ENCODE measurements around the gene ORAI3.
"Not testable (repeated sequence)": the region's sequence is repeated elsewhere in the genome, so short reads cannot be mapped to it uniquely, and the experiment has no call there.

Gene ORAI3

DNA sequence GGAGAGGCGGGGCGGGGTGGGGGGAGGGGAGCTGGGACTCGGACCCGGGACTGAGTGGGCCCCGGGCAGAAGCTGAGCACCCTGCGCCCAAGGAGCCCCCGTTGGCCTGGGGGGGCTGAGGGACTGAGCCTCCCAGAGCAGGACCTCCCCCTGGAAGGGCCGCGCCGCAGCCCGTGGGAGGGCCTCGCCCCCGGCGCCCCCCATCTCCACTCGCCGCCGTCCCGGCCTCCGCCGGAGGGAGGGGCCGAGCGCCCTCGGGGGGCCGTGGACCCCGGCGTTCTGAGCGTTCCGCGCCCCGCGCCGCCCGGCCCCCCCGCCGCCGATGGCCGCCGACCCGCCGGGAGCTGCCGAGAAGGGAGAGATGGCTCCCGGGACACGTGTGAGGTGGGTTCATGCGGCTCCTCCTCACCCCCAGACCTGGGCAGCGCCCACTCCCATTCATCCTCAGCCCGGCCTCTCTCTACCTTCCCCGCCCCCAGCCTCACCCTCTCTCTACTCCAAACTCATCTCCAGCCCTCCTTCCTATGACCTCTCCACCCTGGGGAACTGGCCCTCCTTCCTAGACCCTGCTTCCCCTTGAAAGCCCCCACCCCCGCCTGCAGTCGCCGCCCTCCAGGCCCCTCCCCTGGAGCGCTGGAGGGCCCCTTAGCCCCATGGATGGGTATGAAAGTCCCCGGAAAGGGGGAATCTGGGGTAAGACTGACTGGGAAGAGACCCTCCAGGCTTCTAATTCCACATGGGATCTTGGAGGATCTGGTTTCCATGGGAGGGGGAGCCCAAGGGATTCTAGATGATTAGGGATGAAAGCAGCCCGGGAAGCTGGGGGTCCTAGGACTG lies 24.6 kb upstream of the ORAI3 start:
- DNase-seq (ENCODE audit: low spot score) = no peak

DNA sequence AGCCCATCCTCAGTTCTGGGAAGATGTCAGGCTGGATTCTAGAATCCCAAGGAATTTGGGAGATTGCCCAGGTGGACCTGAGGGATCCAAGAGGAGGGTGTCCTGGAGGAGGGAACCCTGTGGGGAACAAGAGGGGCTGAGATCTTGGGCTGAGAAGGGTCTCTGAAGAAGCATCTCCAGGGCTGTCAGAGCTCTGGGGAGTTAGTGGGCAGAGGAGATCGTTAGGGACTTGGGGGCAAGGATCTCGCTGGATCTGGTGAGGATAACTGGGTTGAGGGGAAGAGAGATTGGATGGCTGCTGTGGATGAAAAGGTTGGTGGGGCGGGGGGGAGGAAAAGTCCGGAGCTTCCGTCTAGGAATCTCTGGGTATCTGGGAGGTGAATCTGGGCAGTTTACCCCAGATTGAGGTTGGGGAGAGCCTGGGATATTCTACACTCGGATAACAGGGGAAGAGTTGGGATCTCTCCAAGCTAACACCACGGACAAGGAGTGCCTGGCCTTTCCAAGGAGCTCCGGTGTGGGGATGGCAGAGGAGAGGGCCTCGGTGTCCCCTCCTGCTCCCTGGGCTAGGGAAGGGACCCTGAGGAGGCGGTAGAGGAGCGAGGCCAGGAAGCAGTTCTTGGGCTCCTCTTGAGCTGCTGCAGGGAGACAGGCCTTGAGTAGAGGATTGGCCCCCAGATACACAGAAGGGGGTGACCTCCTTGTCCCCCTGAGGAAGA lies 23.8 kb upstream of the ORAI3 start:
- DNase-seq (ENCODE audit: low spot score) = no peak

DNA sequence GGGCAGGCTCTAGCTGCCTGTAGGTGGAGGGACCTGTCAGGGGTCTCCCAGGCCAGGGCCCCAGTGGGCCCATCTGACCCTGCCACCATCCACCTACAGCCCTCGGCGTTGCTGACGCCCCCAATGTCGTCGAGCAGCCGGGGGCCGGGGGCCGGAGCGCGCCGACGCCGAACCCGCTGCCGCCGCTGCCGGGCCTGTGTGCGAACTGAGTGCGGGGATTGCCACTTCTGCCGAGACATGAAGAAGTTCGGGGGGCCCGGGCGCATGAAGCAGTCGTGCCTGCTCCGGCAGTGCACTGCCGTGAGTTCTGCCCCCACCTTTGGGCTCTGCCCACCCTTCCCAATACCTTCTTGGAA lies 23.3 kb upstream of the ORAI3 start:
- DNase-seq (ENCODE audit: low spot score) = no peak

GRCh38 chr16:30925995-30926811 lies 22.7 kb upstream of the ORAI3 start:
- DNase-seq (ENCODE audit: low spot score) = no peak

GRCh38 chr16:30926937-30927788 lies 21.7 kb upstream of the ORAI3 start:
- no peak for DNase-seq (ENCODE audit: low spot score)

- DNase-seq (ENCODE audit: low spot score) = no peak
Measured at GRCh38 chr16:30927789-30928378, 21.0 kb upstream of the ORAI3 start.

DNA sequence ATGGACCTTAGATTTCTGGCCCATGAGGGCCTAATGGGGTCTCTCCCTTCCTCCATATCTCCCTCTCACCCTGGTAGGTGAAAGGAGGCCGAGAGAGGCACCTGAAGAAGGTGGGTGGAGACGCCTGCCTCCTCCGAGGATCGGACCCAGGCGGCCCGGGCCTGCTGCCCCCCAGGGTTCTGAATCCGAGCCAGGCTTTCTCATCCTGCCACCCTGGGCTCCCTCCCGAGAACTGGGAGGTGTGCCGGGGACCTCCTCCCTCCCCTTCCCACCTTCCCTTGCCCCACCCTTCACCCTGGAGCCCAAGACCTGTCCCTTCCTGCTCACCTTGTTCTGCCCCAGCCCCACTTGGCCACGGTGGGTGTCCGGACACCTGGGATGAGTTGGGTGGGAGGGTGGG lies 20.5 kb upstream of the ORAI3 start:
- DNase-seq (ENCODE audit: low spot score) = no peak

GRCh38 chr16:30929167-30929566 lies 19.7 kb upstream of the ORAI3 start:
- no peak for DNase-seq (ENCODE audit: low spot score)

DNA sequence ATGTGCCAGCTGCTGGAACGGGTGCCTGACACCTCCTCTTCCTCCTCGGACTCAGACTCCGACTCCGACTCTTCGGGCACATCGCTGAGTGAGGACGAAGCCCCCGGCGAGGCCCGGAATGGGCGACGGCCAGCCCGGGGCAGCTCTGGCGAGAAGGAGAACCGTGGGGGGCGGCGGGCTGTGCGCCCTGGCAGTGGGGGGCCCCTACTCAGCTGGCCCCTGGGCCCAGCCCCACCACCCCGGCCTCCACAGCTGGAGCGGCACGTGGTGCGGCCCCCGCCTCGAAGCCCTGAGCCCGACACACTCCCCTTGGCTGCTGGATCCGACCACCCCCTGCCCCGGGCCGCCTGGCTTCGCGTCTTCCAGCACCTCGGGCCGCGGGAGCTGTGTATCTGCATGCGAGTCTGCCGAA lies 18.7 kb upstream of the ORAI3 start:
- DNase-seq (ENCODE audit: low spot score) = no peak

DNA sequence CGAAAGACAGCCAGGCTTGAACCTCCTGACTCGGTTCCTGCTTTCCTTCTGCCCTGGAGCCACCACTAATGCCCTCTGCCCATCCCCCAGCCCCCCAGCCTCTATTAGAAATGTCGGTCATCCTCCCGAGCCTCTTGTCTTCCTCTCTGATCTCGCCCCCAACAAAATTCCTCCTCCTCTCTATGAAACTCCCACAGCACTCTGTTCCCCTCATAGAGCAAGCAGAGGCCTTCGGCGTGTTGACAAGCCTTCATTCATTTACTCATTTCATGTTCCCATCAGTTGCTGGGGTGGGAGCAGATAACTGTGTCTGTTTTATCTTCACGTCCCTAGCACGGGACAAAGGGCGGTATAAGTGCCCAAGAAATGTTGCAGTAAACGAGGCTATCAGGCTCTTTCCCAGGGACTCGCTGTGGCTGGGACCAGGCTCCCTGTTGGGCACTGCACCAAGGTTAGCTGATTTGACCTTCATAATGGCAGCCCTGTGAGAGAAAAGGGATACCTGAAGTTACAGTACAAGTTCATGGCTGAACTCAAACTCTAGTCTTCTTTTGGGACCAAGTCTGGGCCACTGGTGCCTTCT lies 17.7 kb upstream of the ORAI3 start:
- no peak for DNase-seq (ENCODE audit: low spot score)

DNA sequence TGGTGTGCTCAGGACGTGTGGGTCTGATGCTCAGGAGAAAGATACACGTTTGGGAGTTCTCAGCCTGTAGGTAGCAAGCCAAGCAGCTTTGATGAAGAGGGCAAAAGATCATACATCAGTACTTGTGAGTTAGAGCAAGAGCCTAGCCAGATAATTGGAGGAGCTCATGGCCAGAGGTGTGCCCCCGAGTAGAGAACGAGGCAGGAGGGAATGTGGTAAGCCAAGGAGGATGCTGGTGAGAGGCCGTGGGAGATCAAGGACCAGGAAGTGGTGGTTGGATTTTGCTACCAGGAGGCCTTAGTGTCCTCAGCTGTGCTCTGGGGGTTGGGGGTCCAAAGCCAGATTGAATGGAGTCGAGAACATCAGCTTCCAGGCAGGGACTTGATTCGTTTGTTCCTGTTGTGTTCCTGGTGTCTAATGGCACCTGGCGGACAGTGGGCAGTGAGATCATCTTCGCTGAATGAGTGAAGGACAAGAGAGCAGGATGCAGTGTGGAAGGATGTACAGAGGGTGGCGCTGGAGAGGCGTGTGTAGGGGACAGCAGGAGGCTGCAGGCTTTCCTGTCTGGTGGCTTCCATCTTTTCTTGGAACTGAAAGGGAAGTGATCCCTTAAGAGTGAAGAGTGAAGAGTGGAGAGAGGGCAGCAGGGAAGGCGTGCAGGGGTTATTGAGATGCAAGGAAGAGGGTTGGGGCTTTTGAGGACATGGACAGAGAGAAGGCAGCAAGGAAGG lies 13.9 kb upstream of the ORAI3 start:
- no peak for DNase-seq (ENCODE audit: low spot score)

DNA sequence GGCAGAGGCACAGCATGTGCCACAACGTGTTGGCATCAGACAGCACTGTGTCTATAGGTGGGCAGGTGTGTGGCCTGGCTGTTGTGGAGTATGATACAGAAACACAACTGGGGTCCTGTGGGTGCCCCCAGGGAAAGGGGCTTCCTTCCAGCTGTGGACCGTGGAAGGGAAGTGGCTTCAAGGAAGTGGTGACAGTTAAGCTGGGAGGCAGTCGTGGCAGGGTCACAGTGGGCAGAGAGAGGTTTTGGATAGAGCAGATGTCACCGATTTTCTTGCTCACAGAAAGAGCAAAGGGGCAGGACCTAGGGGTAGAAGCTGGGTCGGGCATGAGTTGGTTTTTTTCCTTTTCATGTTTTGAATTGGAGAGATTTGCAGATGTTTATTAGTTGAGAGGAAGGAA lies 11.2 kb upstream of the ORAI3 start:
- no peak for DNase-seq (ENCODE audit: low spot score)

GRCh38 chr16:30939571-30939970 lies 9.3 kb upstream of the ORAI3 start:
- not testable (repeated sequence) for DNase-seq (ENCODE audit: low spot score)

DNA sequence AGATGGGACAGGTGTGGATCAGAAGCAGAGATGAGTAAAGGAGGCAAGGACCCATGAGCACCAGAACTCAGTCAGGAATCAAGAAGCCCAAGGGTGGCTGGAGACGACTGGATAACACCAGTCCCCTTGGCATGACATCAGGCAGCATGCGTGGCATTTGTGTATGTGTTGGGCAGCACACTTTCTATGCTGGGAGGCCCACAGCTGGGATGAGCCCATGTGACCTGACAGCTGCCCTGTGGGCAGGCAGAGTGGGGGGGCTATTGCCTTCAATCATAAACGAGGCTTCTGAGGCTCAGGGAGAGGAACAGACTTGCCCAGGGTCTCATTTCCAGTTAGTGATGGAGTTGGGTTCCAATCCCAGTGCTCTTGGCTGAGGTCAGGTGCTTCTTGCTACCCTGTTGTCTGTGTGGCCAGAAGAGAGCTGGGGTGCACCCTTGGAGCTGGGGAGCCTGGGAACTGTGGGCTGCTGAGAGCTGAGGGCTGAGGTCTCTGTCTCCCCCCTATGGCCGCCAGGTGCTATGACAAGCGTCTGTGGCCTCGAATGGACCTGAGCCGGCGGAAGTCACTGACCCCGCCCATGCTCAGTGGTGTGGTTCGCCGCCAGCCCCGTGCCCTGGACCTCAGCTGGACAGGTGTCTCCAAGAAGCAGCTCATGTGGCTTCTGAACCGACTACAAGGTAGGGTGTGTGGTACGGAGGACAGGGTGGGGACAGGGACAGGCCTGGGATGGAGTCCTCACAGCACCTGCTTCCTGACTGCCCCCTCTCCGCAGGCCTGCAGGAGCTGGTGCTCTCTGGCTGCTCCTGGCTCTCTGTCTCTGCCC lies 7.1 kb upstream of the ORAI3 start:
- DNase-seq (ENCODE audit: low spot score) = peak; percentile 75

DNA sequence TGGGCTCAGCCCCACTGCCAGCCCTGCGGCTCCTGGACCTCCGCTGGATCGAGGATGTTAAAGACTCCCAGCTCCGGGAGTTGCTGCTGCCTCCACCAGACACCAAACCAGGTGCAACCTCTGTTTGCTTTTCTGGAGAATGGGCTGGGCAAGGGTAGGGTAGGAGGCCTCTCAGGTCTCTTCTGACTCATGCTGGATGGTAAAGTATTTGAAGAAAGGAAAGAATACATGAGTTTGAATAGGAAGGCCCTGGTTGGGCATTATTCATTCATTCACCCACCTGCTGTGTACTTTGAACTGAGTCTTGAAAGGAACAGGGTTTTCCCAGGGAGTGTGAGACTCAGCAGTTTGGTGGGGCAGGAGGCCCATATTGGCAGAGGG lies 6.5 kb upstream of the ORAI3 start:
- no peak for DNase-seq (ENCODE audit: low spot score)

- no peak for DNase-seq (ENCODE audit: low spot score)
Measured at GRCh38 chr16:30944352-30944751, 4.5 kb upstream of the ORAI3 start.

DNA sequence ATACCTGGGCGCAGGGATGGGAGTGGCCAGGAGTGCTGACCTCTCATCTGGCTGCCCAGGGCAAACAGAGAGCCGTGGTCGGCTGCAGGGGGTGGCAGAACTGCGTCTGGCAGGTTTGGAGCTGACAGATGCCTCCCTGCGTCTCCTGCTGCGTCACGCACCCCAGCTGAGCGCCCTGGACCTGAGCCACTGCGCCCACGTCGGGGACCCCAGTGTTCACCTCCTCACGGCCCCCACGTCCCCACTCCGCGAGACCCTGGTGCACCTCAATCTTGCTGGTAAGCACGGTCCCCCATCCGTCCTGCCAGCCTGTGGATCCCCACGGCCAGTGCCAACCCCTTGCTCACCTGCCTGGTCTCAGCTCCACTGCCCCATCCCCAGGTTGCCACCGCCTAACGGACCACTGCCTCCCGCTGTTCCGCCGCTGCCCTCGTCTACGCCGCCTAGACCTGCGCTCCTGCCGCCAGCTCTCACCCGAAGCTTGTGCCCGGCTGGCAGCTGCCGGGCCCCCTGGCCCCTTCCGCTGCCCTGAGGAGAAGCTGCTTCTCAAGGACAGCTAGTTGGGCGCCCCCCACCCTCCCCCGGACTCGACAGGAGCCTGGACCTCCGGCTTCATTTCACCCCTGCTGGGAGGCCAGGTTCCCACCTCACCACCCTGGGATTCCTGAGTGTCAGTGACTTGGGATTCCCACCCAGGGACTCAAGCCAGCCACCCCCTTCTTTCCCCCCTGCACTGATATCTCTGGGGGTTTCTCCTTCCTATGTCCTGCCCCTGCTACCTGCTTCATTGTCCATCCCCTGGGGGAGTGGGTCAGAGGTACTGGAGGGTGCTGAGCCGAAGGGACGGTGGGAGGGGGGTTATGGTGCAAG lies 2.0 kb upstream of the ORAI3 start:
- no peak for DNase-seq (ENCODE audit: low spot score)

DNA sequence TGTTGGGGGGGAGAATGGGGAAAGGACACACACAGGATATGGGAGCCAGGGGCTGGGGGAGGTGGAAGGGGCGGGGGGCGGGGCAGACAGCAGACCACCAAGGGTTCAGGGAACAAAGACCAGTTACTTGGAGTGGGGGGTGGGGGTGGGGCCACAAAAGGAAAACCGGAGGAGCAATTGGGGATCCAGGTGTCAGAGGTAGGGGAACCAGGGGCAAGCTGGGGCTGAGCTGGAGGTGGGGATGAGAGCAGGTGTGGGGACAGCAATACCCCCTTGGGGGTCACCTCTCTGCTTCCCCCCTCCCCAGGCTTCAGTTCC lies 1.4 kb upstream of the ORAI3 start:
- DNase-seq (ENCODE audit: low spot score) = no peak

Data from LoVo (cell line).